ENCODE measurements around the gene PCDHGC3.

DNA sequence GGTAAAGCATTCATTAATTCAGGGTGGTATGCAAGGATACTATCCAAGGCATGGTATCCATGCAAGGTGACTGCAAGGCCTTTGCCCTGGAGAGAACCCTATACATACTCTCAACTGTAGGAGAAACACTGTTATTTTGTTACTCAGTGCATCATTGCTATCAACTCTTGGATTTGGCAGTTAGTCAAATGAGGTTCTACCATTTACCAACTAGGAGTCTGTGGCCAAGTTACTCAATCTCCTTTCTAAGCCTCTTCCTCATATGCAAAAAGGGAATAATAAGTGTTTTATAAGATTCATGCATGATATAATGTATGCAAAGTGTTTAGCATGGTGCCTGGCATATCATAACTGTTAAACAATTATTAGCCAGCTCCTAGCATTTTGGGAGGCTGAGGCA, 4.0 kb downstream of the PCDHGC3 start:
- no peak for TF ChIP-seq POLR2A (IDR thresholded peaks at IDR 0.05)
- no peak for TF ChIP-seq CTCF (IDR thresholded peaks at IDR 0.05)

Measured in testis (tissue), 2 donors.